Measurements from ENCODE around the gene SLC16A9. TPM values are rescaled to one million over a fixed set of nuclear protein-coding genes. Genes with fewer than 3 reads are reported as not detected.
A peak's percentile ranks its signal among the peaks of the same experiment; 100 is the strongest.

Gene SLC16A9
- total RNA-seq, 1 experiment from 2014 or later: not detected

DNA sequence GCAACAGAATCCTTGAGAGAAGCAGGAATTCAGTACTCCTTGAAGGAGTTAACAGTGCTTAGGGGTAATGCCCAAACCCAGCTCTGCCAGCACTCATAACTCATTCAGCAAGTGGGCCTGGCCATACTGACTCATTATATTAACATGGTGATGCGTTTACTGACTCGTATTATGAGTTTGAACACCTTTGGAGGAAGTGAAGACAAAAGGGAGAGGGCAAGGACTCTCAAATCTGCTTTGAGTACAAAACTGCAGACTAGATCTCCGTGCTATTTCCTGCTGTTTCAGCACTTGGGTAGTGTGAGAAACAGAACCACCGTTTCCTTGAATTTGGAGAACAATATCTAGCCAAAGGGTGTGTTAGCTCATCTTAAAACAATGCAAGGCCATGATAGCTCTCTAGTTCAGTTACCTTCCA, 30.8 kb downstream of the SLC16A9 start:
- no peaks in the 10 kb centered on the region for H3K36me3 ChIP-seq (ENCODE audit: insufficient read depth, low read length)
- H3K27me3 ChIP-seq (ENCODE audit: low read length): no peaks in the 10 kb centered on the region
- no peaks in the 10 kb centered on the region for H3K9me3 ChIP-seq (ENCODE audit: low read length)
- H3K9me2 ChIP-seq (replicated peaks; ENCODE audit: insufficient read depth, low read length): no peaks in the 10 kb centered on the region
- DNase-seq: no peak
- no peaks in the 10 kb centered on the region for H3K4me1 ChIP-seq (ENCODE audit: low read length)
- no peak overlapping the region for H3K4me3 ChIP-seq (ENCODE audit: low read length)
- H2AFZ ChIP-seq (ENCODE audit: low read length): no peak overlapping the region
- H3K9ac ChIP-seq (ENCODE audit: low read length): no peak overlapping the region
- H4K20me1 ChIP-seq (ENCODE audit: insufficient read depth, low read depth, low read length): no peaks in the 10 kb centered on the region
- no peaks in the 10 kb centered on the region for H3K79me2 ChIP-seq (ENCODE audit: low read length)
- no peak overlapping the region for H3K4me2 ChIP-seq (ENCODE audit: low read depth, low read length, poor library complexity, severe bottlenecking)
- H3K27ac ChIP-seq (ENCODE audit: low read length): no peak overlapping the region

DNA sequence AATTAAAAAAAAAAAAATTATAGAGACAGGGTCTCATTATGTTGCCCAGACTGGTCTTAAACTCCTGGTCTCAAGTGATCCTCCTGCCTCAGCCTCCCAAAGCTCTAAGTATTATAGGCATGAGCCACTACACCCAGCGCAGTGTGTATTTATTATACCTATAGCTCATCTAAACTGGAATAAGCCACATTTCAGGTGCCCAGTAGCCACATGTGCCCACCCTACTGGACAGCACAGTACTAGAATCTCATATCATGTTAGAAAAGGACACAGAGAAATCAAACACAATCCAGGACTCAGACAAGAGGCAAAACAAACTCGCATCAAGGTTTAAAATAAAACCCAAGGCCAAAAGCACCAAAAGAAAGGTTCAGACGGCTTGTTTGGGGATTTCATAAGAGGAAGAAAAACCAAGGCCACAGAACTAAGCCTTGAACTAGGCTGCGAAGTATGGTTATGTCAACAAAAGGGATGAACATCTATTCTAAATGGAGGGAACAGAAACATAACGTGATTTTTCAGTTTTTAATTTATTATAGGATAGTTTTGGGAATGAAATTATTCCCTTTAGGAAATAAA, 32.3 kb downstream of the SLC16A9 start:
- H3K79me2 ChIP-seq (ENCODE audit: low read length): no peaks in the 10 kb centered on the region
- no peaks in the 10 kb centered on the region for H3K9me2 ChIP-seq (replicated peaks; ENCODE audit: insufficient read depth, low read length)
- H3K4me2 ChIP-seq (ENCODE audit: low read depth, low read length, poor library complexity, severe bottlenecking): no peak overlapping the region
- no peak overlapping the region for H2AFZ ChIP-seq (ENCODE audit: low read length)
- no peaks in the 10 kb centered on the region for H4K20me1 ChIP-seq (ENCODE audit: insufficient read depth, low read depth, low read length)
- H3K4me1 ChIP-seq (ENCODE audit: low read length): no peaks in the 10 kb centered on the region
- H3K36me3 ChIP-seq (ENCODE audit: insufficient read depth, low read length): no peaks in the 10 kb centered on the region
- H3K27ac ChIP-seq (ENCODE audit: low read length): no peak overlapping the region
- no peak overlapping the region for H3K4me3 ChIP-seq (ENCODE audit: low read length)
- no peak overlapping the region for H3K9ac ChIP-seq (ENCODE audit: low read length)
- H3K9me3 ChIP-seq (ENCODE audit: low read length): no peaks in the 10 kb centered on the region
- H3K27me3 ChIP-seq (ENCODE audit: low read length): no peaks in the 10 kb centered on the region
- DNase-seq: no peak

DNA sequence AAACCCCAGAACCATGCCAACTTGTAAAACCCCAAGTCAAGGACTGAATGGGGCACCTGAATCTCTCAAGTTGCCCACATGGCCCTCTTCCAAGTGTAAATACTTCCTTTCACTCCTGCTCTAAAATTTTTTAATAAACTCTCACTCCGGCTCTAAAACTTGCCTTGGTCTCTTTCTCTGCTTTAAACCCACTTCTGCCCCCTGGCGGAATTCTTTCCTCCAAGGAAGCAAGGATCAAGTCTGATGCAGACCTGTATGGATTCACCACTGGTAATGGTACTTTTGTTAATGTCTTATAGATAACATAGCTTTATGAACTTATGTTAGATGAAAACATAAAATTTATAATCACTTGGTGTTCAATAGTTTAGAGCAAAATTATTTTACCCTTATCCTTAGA, 33.8 kb downstream of the SLC16A9 start:
- Histone ChIP-seq H3K9ac (ENCODE audit: low read length) (no peak overlapping the region), H3K79me2 (ENCODE audit: low read length) (no peaks in the 10 kb centered on the region), H3K9me3 (ENCODE audit: low read length) (no peaks in the 10 kb centered on the region), H3K9me2 (replicated peaks; ENCODE audit: insufficient read depth, low read length) (no peaks in the 10 kb centered on the region), H3K4me2 (ENCODE audit: low read depth, low read length, poor library complexity, severe bottlenecking) (no peak overlapping the region), H3K4me1 (ENCODE audit: low read length) (no peaks in the 10 kb centered on the region), H3K4me3 (ENCODE audit: low read length) (no peak overlapping the region), H3K36me3 (ENCODE audit: insufficient read depth, low read length) (no peaks in the 10 kb centered on the region), H3K27me3 (ENCODE audit: low read length) (no peaks in the 10 kb centered on the region), H4K20me1 (ENCODE audit: insufficient read depth, low read depth, low read length) (no peaks in the 10 kb centered on the region), H3K27ac (ENCODE audit: low read length) (no peak overlapping the region), H2AFZ (ENCODE audit: low read length) (no peak overlapping the region)
- DNase-seq: peak; percentile 83

DNA sequence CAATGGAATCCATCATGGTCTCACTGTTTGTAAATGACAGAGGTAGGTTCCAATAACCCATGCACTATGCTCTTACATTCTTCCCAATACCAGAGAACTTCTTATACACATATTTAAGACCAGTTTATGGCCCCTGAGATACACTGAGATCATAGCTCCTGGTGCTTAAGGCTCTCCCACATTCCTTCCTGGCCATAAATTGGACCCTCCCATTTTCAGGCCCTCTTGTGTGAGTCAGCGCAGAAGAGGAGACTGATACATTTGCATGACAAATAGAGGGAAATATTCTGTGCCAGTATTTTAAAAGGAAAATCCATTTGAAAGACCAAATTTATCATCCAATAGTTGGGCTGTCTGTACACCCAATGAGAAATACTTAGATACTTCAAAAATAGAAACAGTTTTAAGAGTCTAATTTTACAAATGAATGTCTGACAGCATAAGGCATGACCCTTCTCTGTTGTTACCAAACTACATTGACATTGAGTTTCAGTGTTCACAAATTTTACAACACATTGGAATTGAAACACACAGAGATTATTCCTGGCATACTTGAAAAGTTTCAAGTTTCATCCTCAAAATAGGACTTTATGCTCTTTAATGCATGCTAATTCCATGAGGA, 35.3 kb downstream of the SLC16A9 start:
- Histone ChIP-seq H3K9ac (ENCODE audit: low read length) (no peak overlapping the region), H3K4me1 (ENCODE audit: low read length) (no peaks in the 10 kb centered on the region), H3K27ac (ENCODE audit: low read length) (no peak overlapping the region), H3K36me3 (ENCODE audit: insufficient read depth, low read length) (no peaks in the 10 kb centered on the region), H2AFZ (ENCODE audit: low read length) (no peak overlapping the region), H3K9me3 (ENCODE audit: low read length) (no peaks in the 10 kb centered on the region), H3K9me2 (replicated peaks; ENCODE audit: insufficient read depth, low read length) (no peaks in the 10 kb centered on the region), H4K20me1 (ENCODE audit: insufficient read depth, low read depth, low read length) (no peaks in the 10 kb centered on the region), H3K27me3 (ENCODE audit: low read length) (no peaks in the 10 kb centered on the region), H3K4me2 (ENCODE audit: low read depth, low read length, poor library complexity, severe bottlenecking) (no peak overlapping the region), H3K79me2 (ENCODE audit: low read length) (no peaks in the 10 kb centered on the region), H3K4me3 (ENCODE audit: low read length) (no peak overlapping the region)
- no peak for DNase-seq

DNA sequence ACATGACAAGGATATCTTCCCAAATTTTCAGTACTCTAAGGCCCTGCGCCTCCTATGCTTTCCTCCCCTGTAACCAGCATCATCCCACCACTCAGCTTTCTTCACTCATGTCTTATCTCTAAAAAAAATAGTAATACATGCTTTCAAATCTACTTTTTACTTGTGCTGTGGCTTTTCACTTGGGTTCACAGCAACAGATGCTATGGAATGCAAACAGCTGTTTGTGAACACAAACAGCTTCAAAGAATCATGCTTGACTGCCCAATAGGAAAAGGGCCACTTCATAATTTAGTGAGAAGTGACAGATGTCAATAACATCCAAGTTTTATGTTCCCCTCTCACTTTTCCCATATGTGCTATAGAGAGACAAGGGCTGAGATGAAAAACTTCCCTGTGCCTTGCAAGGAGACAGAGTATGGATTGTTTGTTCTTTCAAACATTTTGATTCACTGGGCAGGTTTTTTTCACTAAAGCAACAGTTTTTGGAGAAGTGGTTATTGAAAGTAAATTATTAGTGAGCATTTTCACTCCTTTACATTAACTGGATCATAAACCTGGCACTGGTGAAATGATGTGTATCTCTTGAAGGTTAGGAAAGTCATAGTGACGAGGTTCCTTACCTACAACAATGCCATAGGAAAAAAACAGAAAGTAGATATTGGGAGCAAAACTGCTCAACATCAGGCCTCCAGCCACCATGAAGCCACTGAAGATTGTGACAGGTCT, 37.3 kb downstream of the SLC16A9 start:
- DNase-seq: no peak
- Histone ChIP-seq H3K4me3 (ENCODE audit: low read length) (no peak overlapping the region), H3K9me2 (replicated peaks; ENCODE audit: insufficient read depth, low read length) (no peaks in the 10 kb centered on the region), H3K36me3 (ENCODE audit: insufficient read depth, low read length) (no peaks in the 10 kb centered on the region), H3K4me2 (ENCODE audit: low read depth, low read length, poor library complexity, severe bottlenecking) (no peak overlapping the region), H4K20me1 (ENCODE audit: insufficient read depth, low read depth, low read length) (no peaks in the 10 kb centered on the region), H3K27me3 (ENCODE audit: low read length) (no peaks in the 10 kb centered on the region), H3K79me2 (ENCODE audit: low read length) (no peaks in the 10 kb centered on the region), H3K4me1 (ENCODE audit: low read length) (no peaks in the 10 kb centered on the region), H3K9ac (ENCODE audit: low read length) (no peak overlapping the region), H2AFZ (ENCODE audit: low read length) (no peak overlapping the region), H3K27ac (ENCODE audit: low read length) (no peak overlapping the region), H3K9me3 (ENCODE audit: low read length) (no peaks in the 10 kb centered on the region)

DNA sequence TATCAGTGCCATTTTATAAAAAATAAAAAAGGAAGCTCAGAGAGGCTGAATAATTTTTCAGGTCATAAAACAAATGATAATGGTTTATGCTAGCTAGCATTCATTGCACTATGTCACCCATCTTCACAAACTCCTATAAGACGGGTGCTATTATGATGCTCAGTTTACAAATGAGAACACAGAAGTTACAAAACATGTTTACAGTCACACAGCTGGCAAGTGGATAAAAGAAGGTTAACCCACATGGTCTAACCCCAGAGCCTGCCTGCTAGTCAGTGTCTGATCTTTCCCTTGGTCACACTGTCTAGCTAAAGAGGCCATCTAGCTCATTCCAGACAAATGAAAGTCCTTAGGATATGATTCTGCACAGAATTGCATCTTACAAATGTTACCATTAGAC, 39.4 kb downstream of the SLC16A9 start:
- H3K79me2 ChIP-seq (ENCODE audit: low read length): no peaks in the 10 kb centered on the region

DNA sequence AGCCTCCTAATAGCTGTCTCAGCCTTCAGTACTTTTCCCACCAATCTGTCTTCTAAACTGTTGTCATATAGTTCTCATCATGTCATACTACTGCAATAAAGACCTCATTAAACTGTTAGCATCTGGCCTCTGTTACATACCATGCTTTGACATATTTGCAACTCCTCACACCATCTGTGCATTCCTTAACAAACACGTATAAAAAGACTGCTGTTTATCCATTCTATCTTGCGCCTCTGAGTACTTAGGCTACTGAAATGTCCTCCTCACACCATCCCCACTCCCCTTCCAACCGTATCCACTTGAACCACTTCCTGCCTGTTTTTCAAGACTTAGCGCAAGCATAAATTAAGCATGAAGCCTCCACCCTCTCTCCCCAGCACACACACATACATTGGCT, 41.6 kb downstream of the SLC16A9 start:
- H3K4me3 ChIP-seq (ENCODE audit: low read length): no peak overlapping the region
- H3K27me3 ChIP-seq (ENCODE audit: low read length): no peaks in the 10 kb centered on the region
- H3K27ac ChIP-seq (ENCODE audit: low read length): no peak overlapping the region
- H3K9ac ChIP-seq (ENCODE audit: low read length): no peak overlapping the region
- no peaks in the 10 kb centered on the region for H3K79me2 ChIP-seq (ENCODE audit: low read length)
- H3K4me1 ChIP-seq (ENCODE audit: low read length): no peaks in the 10 kb centered on the region
- H3K9me2 ChIP-seq (replicated peaks; ENCODE audit: insufficient read depth, low read length): no peaks in the 10 kb centered on the region
- no peaks in the 10 kb centered on the region for H4K20me1 ChIP-seq (ENCODE audit: insufficient read depth, low read depth, low read length)
- no peaks in the 10 kb centered on the region for H3K9me3 ChIP-seq (ENCODE audit: low read length)
- no peaks in the 10 kb centered on the region for H3K36me3 ChIP-seq (ENCODE audit: insufficient read depth, low read length)
- no peak overlapping the region for H2AFZ ChIP-seq (ENCODE audit: low read length)
- no peak for DNase-seq
- H3K4me2 ChIP-seq (ENCODE audit: low read depth, low read length, poor library complexity, severe bottlenecking): no peak overlapping the region

More for the DNA sequence above, 39.4 kb downstream of the SLC16A9 start:
- Histone ChIP-seq H3K27me3 (ENCODE audit: low read length) (no peaks in the 10 kb centered on the region), H3K9me3 (ENCODE audit: low read length) (no peaks in the 10 kb centered on the region), H3K4me2 (ENCODE audit: low read depth, low read length, poor library complexity, severe bottlenecking) (no peak overlapping the region), H3K27ac (ENCODE audit: low read length) (no peak overlapping the region), H3K4me1 (ENCODE audit: low read length) (no peaks in the 10 kb centered on the region), H3K9ac (ENCODE audit: low read length) (no peak overlapping the region), H3K4me3 (ENCODE audit: low read length) (no peak overlapping the region), H4K20me1 (ENCODE audit: insufficient read depth, low read depth, low read length) (no peaks in the 10 kb centered on the region), H2AFZ (ENCODE audit: low read length) (no peak overlapping the region), H3K9me2 (replicated peaks; ENCODE audit: insufficient read depth, low read length) (no peaks in the 10 kb centered on the region), H3K36me3 (ENCODE audit: insufficient read depth, low read length) (no peaks in the 10 kb centered on the region)
- DNase-seq: no peak

DNA sequence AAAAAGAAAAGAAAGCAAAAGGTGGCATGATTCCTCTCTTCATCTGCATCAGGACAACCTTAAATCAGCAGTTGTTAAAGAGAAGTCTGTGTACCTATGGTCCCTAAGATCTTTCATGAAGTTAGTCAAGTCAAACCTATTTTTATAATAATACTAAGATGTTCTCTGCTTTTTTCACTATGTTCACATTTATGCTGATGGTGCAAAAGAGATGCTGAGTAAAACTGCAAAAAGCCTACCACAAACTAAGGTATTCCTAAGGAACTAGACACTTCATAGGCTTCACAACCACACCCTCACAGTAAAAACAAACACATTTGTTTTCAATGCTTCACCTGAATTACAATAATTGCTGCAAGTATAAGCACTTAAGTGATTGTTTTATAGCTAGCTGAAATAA, 43.3 kb downstream of the SLC16A9 start:
- Histone ChIP-seq H3K4me3 (ENCODE audit: low read length) (no peak overlapping the region), H3K9ac (ENCODE audit: low read length) (no peak overlapping the region), H3K27ac (ENCODE audit: low read length) (no peak overlapping the region), H3K36me3 (ENCODE audit: insufficient read depth, low read length) (no peaks in the 10 kb centered on the region), H3K4me2 (ENCODE audit: low read depth, low read length, poor library complexity, severe bottlenecking) (no peak overlapping the region), H3K27me3 (ENCODE audit: low read length) (no peaks in the 10 kb centered on the region), H3K79me2 (ENCODE audit: low read length) (no peaks in the 10 kb centered on the region), H4K20me1 (ENCODE audit: insufficient read depth, low read depth, low read length) (no peaks in the 10 kb centered on the region), H3K9me2 (replicated peaks; ENCODE audit: insufficient read depth, low read length) (no peaks in the 10 kb centered on the region), H3K9me3 (ENCODE audit: low read length) (no peaks in the 10 kb centered on the region), H3K4me1 (ENCODE audit: low read length) (no peaks in the 10 kb centered on the region), H2AFZ (ENCODE audit: low read length) (no peak overlapping the region)
- no peak for DNase-seq

All from Karpas-422 (cell line).